HEK293T (cell line): ENCODE measurements around the gene CDK3.

Source experiments
- BHLHE40 ChIP-seq: fragments of 450-650 bp; IDR thresholded peaks from 2 replicates; pipeline ENCODE4 v1.6.1; 2016; ENCODE audit warnings: mild to moderate bottlenecking, moderate library complexity, borderline replicate concordance
- FOXA1 ChIP-seq: fragments of 450-650 bp; IDR thresholded peaks from 2 replicates; pipeline ENCODE4 v1.6.1; 2016; ENCODE audit warnings: mild to moderate bottlenecking
- FOXM1 ChIP-seq: fragments of 450-650 bp; IDR thresholded peaks from 2 replicates; pipeline ENCODE4 v1.6.1; 2017; ENCODE audit warnings: mild to moderate bottlenecking, borderline replicate concordance
- SP1 ChIP-seq: fragments of 450-650 bp; IDR thresholded peaks from 2 replicates; pipeline ENCODE4 v1.6.1; 2017
- TARDBP ChIP-seq: fragments of 450-650 bp; IDR thresholded peaks from 2 replicates; pipeline ENCODE4 v1.6.1; 2016
- TF ChIP-seq, protein P1 (sequence below): fragments of 450-650 bp; IDR thresholded peaks from 2 replicates; pipeline ENCODE4 v1.6.1; 2016

DNA sequence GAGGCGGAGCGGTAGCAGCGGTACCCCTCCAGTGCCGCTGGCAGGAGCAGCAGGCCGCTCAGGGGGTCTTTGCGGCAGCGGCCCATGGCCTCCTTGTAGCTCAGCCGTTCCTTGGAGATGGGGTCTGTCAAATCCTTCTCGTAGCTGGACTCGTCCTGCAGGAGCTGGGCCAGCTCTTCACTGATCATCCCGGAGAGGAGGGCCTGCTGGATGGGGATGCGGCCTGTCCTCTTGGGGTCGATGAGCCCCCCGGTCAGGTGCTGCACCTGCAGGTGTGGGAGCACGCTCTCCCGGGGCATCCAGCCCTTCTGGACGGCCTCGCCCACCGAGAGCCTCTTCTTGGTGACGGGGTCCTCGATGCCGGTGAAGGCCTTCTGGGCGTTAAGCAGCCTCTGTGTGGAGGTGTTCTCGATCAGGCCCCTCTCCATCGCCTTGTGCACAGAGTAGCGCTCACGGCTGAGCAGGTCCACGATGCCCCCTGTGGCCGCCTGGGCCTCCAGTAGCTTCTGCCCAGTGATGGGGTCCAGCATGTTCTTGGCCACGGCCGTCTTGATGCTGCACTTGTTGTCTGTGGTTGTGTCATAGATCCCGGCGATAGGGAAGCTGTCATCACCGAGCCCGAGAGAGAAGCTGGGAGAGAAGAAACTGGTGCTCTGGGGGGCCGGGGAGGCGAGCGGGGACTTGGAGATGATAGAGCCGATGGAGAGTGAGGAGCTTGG, 6.6 kb downstream of the CDK3 start:
- no peak for TF ChIP-seq FOXA1
- TF ChIP-seq, protein P1, sequence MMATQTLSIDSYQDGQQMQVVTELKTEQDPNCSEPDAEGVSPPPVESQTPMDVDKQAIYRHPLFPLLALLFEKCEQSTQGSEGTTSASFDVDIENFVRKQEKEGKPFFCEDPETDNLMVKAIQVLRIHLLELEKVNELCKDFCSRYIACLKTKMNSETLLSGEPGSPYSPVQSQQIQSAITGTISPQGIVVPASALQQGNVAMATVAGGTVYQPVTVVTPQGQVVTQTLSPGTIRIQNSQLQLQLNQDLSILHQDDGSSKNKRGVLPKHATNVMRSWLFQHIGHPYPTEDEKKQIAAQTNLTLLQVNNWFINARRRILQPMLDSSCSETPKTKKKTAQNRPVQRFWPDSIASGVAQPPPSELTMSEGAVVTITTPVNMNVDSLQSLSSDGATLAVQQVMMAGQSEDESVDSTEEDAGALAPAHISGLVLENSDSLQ: no peak
- no peak for TF ChIP-seq TARDBP
- no peak for TF ChIP-seq SP1
- TF ChIP-seq FOXM1: no peak
- no peak for TF ChIP-seq BHLHE40
